ENCODE results near the gene NR2E1. TPM values are rescaled to one million over a fixed set of nuclear protein-coding genes. Genes with fewer than 3 reads are reported as not detected.

NR2E1 gene
- total RNA-seq, 1 experiment from 2014 or later = not detected

DNA sequence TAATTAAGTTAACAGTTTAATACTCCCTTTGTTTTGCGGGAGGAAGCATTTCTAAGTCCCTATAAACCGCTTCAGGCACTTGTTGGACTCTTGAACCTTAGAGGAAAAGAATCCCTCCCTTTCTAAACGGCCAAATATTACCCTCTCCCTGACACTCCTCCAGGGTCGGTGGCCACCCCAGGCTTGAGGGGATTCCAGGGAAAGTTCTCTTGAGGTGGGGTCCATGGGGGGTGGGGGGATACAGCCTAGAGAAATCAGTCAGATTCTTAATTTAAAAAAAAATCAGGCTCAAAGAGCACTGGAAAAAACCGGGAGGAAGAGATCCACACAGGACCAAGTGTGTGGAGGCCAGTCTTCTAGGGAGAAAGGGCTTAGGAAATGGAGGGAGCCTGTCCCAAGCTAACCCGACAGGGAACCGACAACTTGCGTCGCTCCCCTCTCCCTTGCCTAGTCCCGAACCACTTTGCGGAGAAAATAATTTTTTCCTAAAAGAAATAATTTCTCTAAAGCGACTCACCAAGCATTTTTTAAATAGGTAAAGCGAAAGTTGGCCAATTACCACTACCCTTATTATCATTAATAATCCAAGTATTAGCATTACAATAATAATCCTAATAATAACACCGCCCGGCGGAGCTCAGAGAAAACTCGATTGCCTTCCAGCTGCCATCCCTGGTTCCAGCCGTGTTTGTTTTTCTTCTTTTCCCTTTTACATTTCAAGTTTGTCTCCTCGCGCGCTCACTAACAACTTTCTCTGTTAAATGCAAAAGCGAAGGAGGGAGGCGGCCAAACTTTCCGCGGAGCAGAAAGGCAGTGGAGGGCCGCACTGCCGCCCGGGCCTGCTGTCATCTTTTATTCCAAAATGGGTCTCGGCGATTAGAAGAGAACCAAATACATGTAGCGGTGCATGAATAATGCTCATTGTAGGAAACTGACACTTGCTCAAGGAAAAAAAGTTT, 4.8 kb downstream of the NR2E1 start:
- intact Hi-C loops (cut with micrococcal nuclease) = no loop called here
- no peaks in the 10 kb centered on the region for H3K36me3 Mint-ChIP-seq (ENCODE audit: insufficient read depth, unreplicated experiment)
- no peak overlapping the region for H3K27ac Mint-ChIP-seq (ENCODE audit: low read depth, unreplicated experiment)
- no peak for DNase-seq (ENCODE audit: unreplicated experiment)
- peaks cover 12% of the 10 kb centered on the region for H3K27me3 Mint-ChIP-seq (ENCODE audit: insufficient read depth, unreplicated experiment)
- ChIA-PET POLR2A (no interaction called here), CTCF (no interaction called here)
- H3K4me1 Mint-ChIP-seq (ENCODE audit: insufficient read depth, unreplicated experiment) = no peaks in the 10 kb centered on the region
- no peaks in the 10 kb centered on the region for H3K9me3 Mint-ChIP-seq (ENCODE audit: unreplicated experiment)
- TF ChIP-seq, protein P1, sequence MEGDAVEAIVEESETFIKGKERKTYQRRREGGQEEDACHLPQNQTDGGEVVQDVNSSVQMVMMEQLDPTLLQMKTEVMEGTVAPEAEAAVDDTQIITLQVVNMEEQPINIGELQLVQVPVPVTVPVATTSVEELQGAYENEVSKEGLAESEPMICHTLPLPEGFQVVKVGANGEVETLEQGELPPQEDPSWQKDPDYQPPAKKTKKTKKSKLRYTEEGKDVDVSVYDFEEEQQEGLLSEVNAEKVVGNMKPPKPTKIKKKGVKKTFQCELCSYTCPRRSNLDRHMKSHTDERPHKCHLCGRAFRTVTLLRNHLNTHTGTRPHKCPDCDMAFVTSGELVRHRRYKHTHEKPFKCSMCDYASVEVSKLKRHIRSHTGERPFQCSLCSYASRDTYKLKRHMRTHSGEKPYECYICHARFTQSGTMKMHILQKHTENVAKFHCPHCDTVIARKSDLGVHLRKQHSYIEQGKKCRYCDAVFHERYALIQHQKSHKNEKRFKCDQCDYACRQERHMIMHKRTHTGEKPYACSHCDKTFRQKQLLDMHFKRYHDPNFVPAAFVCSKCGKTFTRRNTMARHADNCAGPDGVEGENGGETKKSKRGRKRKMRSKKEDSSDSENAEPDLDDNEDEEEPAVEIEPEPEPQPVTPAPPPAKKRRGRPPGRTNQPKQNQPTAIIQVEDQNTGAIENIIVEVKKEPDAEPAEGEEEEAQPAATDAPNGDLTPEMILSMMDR (IDR thresholded peaks at IDR 0.05; ENCODE audit: unreplicated experiment) = no peak
- BruUV-seq (replicated peaks) = no TSS peak
- H3K4me3 Mint-ChIP-seq (ENCODE audit: unreplicated experiment) = no peak overlapping the region

DNA sequence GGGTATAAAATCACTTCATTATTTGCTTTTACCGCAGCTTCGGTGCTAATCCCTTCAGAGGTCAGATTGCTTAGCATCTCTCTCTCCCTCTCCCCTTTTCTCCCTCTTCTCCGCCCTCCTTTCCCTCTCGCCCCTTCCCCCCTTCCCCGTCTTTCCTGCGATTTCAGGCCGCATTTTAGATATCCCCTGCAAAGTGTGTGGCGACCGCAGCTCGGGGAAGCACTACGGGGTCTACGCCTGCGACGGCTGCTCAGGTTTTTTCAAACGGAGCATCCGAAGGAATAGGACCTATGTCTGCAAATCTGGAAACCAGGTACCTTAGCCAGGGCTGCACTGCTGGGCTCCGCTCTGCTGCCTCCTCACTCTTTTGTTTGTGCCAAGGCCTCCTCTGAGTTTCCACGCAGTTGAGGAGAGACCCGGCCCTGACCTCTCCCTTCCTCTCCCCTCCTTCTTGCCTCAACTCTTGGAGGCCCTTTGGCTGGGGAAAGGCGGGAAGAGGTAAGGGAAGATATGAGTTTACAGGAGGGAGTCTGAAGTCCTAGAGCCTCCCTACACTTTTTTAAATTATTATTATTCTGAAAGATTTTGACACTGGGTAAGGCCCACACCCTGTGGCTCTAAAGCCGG, 5.6 kb downstream of the NR2E1 start:
- ChIA-PET POLR2A (no interaction called here), CTCF (no interaction called here)
- TF ChIP-seq, protein P1 (IDR thresholded peaks at IDR 0.05; ENCODE audit: unreplicated experiment) = no peak
- H3K4me3 Mint-ChIP-seq (ENCODE audit: unreplicated experiment) = no peak overlapping the region
- no TSS peak for BruUV-seq (replicated peaks)
- H3K36me3 Mint-ChIP-seq (ENCODE audit: insufficient read depth, unreplicated experiment) = no peaks in the 10 kb centered on the region
- H3K27me3 Mint-ChIP-seq (ENCODE audit: insufficient read depth, unreplicated experiment) = peaks cover 4% of the 10 kb centered on the region
- H3K4me1 Mint-ChIP-seq (ENCODE audit: insufficient read depth, unreplicated experiment) = no peaks in the 10 kb centered on the region
- H3K9me3 Mint-ChIP-seq (ENCODE audit: unreplicated experiment) = no peaks in the 10 kb centered on the region
- no peak overlapping the region for H3K27ac Mint-ChIP-seq (ENCODE audit: low read depth, unreplicated experiment)
- intact Hi-C loops (cut with micrococcal nuclease) = no loop called here
- DNase-seq (ENCODE audit: unreplicated experiment) = no peak

DNA sequence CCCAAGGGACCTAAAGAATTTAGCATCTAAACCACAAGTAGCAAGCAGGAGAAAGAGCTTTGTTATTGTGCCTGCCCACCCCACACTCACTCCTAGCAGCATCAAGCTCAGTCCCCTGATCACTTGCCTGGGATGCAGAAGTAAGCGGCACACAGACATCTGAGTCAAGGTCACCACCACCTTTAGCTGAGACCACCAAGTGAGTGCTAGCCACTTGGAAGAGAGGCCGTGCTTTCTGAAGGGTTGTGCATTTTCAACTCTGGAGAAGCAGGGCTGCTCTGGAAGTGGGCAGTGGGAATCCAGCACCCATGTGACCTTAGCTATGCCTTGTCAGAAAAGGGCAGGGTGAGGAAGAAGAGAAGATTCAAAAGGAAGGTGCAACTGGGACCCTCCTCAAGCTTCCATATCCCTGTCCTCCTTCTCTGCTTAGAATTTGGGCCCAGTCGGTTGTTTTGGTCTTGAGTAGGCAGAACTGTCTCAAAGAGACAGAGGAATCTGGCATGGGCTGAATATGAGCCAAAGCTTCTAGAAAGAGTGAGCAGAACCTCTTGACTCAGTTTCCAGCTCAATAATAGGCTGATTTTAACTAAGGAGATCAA, 6.2 kb downstream of the NR2E1 start:
- CTCF ChIA-PET = interaction anchor here (0.6 kb wide), 1 partner anchor 160 kb away, joined by 3 read pairs; no protein-coding TSS in a partner anchor
- H3K27ac Mint-ChIP-seq (ENCODE audit: low read depth, unreplicated experiment) = no peak overlapping the region
- H3K36me3 Mint-ChIP-seq (ENCODE audit: insufficient read depth, unreplicated experiment) = no peaks in the 10 kb centered on the region
- H3K27me3 Mint-ChIP-seq (ENCODE audit: insufficient read depth, unreplicated experiment) = no peaks in the 10 kb centered on the region
- TF ChIP-seq, protein P1 (IDR thresholded peaks at IDR 0.05; ENCODE audit: unreplicated experiment) = no peak
- no peaks in the 10 kb centered on the region for H3K9me3 Mint-ChIP-seq (ENCODE audit: unreplicated experiment)
- H3K4me1 Mint-ChIP-seq (ENCODE audit: insufficient read depth, unreplicated experiment) = no peaks in the 10 kb centered on the region
- BruUV-seq (replicated peaks) = no TSS peak
- DNase-seq (ENCODE audit: unreplicated experiment) = no peak
- intact Hi-C loops (cut with micrococcal nuclease) = no loop called here
- POLR2A ChIA-PET = no interaction called here
- no peak overlapping the region for H3K4me3 Mint-ChIP-seq (ENCODE audit: unreplicated experiment)

Data from MCF 10A (cell line).